Measurements from ENCODE around the gene NLRX1. TPM values are rescaled to one million over a fixed set of nuclear protein-coding genes. Genes with fewer than 3 reads are reported as not detected.
"Not testable (repeated sequence)": the region's sequence is repeated elsewhere in the genome, so short reads cannot be mapped to it uniquely, and the experiment has no call there.

Gene NLRX1
- total RNA-seq, 1 donor from 2014 or later: 32.2 TPM

DNA sequence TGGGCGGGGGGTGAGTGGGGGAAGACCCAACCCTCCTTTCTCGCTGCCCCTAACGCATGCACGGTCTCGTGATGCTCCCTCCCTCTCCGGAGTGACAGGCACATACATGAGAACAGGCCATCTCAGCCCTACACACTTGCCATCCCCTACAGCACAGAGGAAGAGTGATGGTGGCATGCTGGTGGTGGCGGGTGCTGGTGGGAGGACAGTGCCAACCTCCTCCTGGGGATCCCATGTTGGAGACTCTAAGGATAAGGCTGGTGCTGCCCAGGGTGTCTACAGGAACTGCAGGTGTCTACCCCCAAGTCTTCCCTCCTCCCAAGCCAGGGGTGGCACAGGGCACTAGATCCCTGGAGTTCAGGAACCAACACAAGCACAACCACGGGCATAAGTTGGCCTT lies 6.7 kb upstream of the NLRX1 start:
- TF ChIP-seq CTCF (IDR thresholded peaks at IDR 0.05; ENCODE audit: borderline replicate concordance): no peak
- Histone ChIP-seq H3K27ac (replicated peaks) (no peak overlapping the region), H3K4me3 (no peak overlapping the region), H3K36me3 (no peaks in the 10 kb centered on the region), H3K9me3 (replicated peaks) (no peaks in the 10 kb centered on the region), H3K27me3 (ENCODE audit: low read depth) (no peaks in the 10 kb centered on the region), H3K4me1 (no peaks in the 10 kb centered on the region)
- no peak for DNase-seq
- intact Hi-C loops (cut with micrococcal nuclease): no loop called here

DNA sequence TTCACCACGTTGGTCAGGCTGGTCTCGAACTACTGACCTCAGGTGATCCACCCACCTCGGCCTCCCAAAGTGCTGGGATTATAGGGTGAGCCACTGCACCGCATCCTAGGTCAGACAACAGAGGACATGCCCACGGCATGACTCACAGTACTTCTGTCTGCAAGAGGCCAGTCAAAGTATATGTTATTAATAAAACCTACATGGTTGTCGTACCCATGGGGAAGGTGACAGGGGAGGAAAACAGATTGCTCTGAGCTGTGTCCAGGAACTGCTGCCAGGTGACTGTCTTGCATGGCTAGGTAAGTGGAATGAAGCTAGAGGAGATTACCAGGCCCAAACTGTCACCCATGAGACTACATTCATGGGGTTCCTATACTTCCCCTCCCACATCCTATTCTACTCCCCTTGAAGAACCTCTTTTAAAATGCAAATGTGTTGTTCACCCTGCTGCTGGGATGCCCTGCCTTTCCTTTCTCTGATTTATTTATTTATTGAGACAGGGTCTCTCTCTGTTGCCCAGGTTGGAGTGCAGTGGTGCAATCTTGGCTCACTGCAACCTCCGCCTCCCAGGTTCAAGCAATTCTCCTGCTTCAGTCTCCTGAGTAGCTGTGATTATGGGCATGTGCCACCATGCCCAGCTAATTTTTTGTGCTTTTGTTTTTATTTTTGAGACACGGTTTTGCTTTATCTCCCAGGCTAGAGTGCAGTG lies 2.0 kb upstream of the NLRX1 start:
- intact Hi-C loops (cut with micrococcal nuclease): no loop called here
- H3K36me3 ChIP-seq: no peaks in the 10 kb centered on the region
- DNase-seq: no peak

GRCh38 chr11:119167077-119167458 lies 1.5 kb upstream of the NLRX1 start:
- Histone ChIP-seq H3K4me1 (peaks cover 19% of the 10 kb centered on the region), H3K27ac (replicated peaks) (peak overlapping the region; percentile 19)
- DNase-seq; H3K4me3 ChIP-seq; intact Hi-C loops (cut with micrococcal nuclease); H3K36me3 ChIP-seq; H3K27me3 ChIP-seq (ENCODE audit: low read depth); H3K9me3 ChIP-seq (replicated peaks): not testable (repeated sequence)

More for the DNA sequence above, 2.0 kb upstream of the NLRX1 start:
- Histone ChIP-seq H3K4me3 (no peak overlapping the region), H3K27me3 (ENCODE audit: low read depth) (no peaks in the 10 kb centered on the region), H3K9me3 (replicated peaks) (no peaks in the 10 kb centered on the region), H3K4me1 (peaks cover 19% of the 10 kb centered on the region), H3K27ac (replicated peaks) (peak overlapping the region; percentile 19)
- TF ChIP-seq CTCF (IDR thresholded peaks at IDR 0.05; ENCODE audit: borderline replicate concordance): no peak

- no peaks in the 10 kb centered on the region for H3K27me3 ChIP-seq (ENCODE audit: low read depth)
- peaks cover 19% of the 10 kb centered on the region for H3K4me1 ChIP-seq
- no peak for TF ChIP-seq CTCF (IDR thresholded peaks at IDR 0.05; ENCODE audit: borderline replicate concordance)
- intact Hi-C loops (cut with micrococcal nuclease): no loop called here
- H3K4me3 ChIP-seq: peak overlapping the region; percentile 89
- peak overlapping the region; percentile 97 for H3K27ac ChIP-seq (replicated peaks)
- no peak for DNase-seq
- H3K36me3 ChIP-seq: no peaks in the 10 kb centered on the region
- no peaks in the 10 kb centered on the region for H3K9me3 ChIP-seq (replicated peaks)
Observed at GRCh38 chr11:119167933-119168332, 592 bp upstream of the NLRX1 start.

DNA sequence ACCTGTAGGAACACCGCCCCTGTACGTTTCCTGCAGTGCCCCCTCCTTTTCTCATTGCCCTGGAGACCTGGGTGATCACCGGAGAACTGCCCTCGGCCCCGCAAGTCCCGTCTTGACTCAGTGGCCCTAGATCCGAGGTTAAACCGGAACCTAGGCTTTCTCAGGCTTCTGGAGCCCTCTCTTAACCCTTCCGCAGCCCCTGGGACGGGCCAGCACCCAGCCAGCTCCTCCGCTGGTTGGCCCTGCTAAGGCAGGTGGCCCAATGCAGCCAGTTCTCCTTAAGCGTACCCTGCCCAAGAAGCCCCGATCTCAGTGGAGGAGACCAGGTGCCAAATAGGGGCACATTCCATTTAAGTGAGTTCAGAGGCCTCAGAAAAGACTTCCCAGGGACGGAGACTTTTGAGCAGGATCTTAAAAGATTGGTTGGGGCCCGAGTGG lies 776 bp downstream of the NLRX1 start:
- no peak for TF ChIP-seq CTCF (IDR thresholded peaks at IDR 0.05; ENCODE audit: borderline replicate concordance)
- Histone ChIP-seq H3K36me3 (peaks cover 12% of the 10 kb centered on the region), H3K4me1 (peaks cover 19% of the 10 kb centered on the region), H3K27ac (replicated peaks) (peak overlapping the region; percentile 97), H3K4me3 (peak overlapping the region; percentile 89), H3K9me3 (replicated peaks) (no peaks in the 10 kb centered on the region), H3K27me3 (ENCODE audit: low read depth) (no peaks in the 10 kb centered on the region)
- DNase-seq: peak; percentile 35
- intact Hi-C loops (cut with micrococcal nuclease): no loop called here

- DNase-seq: no peak
- no peak overlapping the region for H3K4me3 ChIP-seq
- intact Hi-C loops (cut with micrococcal nuclease): no loop called here
- H3K27ac ChIP-seq (replicated peaks): no peak overlapping the region
- no peaks in the 10 kb centered on the region for H3K27me3 ChIP-seq (ENCODE audit: low read depth)
- H3K36me3 ChIP-seq: peaks cover 42% of the 10 kb centered on the region
- no peak for TF ChIP-seq CTCF (IDR thresholded peaks at IDR 0.05; ENCODE audit: borderline replicate concordance)
- peaks cover 19% of the 10 kb centered on the region for H3K4me1 ChIP-seq
- H3K9me3 ChIP-seq (replicated peaks): no peaks in the 10 kb centered on the region
Observed at GRCh38 chr11:119172513-119172912, 4.0 kb downstream of the NLRX1 start.
